HCT116 (cell line): Measurements from ENCODE around the gene ACTL10. TPM values are rescaled to one million over a fixed set of nuclear protein-coding genes. Genes with fewer than 3 reads are reported as not detected.
A peak's percentile ranks its signal among the peaks of the same experiment; 100 is the strongest.

Source experiments
- ATAC-seq: fragments of 200-7000 bp; cut with Tn5 transposase; 2 replicates; pipeline ENCODE4 v1.9.1; 2020; ENCODE audit warnings: mild to moderate bottlenecking, moderate library complexity
- BruUV-seq: library from RNA; stranded (reverse); fragments of 400-500 nt; replicated peaks from 2 replicates; lab custom pipeline; 2021; lab: Mats Ljungman, UMichigan
- CTCF ChIA-PET: fragments of 300-600 bp; sonication (Branson Sonifier 250); formaldehyde crosslinking; loops from one replicate; lab custom pipeline; 2021; ENCODE audit warnings: antibody characterized with exemption; lab: Charles Lee
- POLR2A ChIA-PET: fragments of 300-600, 350-600 bp; sonication (Branson Sonifier 250); formaldehyde crosslinking; loops from one replicate; lab custom pipeline; 2021; ENCODE audit warnings: antibody characterized with exemption; lab: Charles Lee
- RAD21 ChIA-PET, 2 experiments: fragments of 300-600 bp; sonication (Branson Sonifier 250); formaldehyde crosslinking; loops; one replicate each; lab custom pipeline; 2023; ENCODE audit warnings: low total read pairs in 2 of 2; ENCODE audit not compliant: uncharacterized antibody in 2 of 2, unreplicated experiment in 2 of 2, low non-redundant PET in 1 of 2; lab: Charles Lee
- DNase-seq: peaks from one replicate; pipeline ENCODE4 v3.0.0-alpha.2; 2010; ENCODE audit warnings: low read depth, low spot score
- H2AFZ ChIP-seq: fragments of 200-600 bp; shearing (Covaris generic), sonication (generic); 2 replicates; pipeline ENCODE4 v1.6.1; 2017; ENCODE audit warnings: low read depth, mixed run types, mixed read lengths, antibody characterized with exemption, low read length; ENCODE audit not compliant: poor library complexity, severe bottlenecking
- H3K27ac ChIP-seq: 2 replicates; pipeline ENCODE4 v1.5.1; 2012; ENCODE audit warnings: low read depth, low read length
- H3K27me3 ChIP-seq: fragments of 200-600 bp; sonication (generic); 2 replicates; pipeline ENCODE4 v1.6.1; 2016; ENCODE audit warnings: mixed run types, low read length, mixed read lengths; ENCODE audit not compliant: insufficient read depth
- H3K36me3 ChIP-seq, 2 experiments: fragments of 200-500 bp in 1 of 2; fragments of 200-600 bp in 1 of 2; sonication (Bioruptor generic) in 1 of 2; sonication (generic) in 1 of 2; 2 replicates each; pipeline versions ENCODE4 v1.5.1 to v1.6.1; 2014 to 2016; ENCODE audit warnings: low read length in 2 of 2, inconsistent platforms in 1 of 2, mixed read lengths in 1 of 2, mixed run types in 1 of 2; ENCODE audit not compliant: insufficient read depth in 2 of 2, control insufficient read depth in 1 of 2
- H3K4me1 ChIP-seq, 2 experiments: fragments of 200-600 bp in 1 of 2; sonication (generic) in 1 of 2; 2 replicates each; pipeline versions ENCODE4 v1.5.1 to v1.6.1; 2012 to 2017; ENCODE audit warnings: low read length in 2 of 2, inconsistent platforms in 1 of 2, mild to moderate bottlenecking in 1 of 2, mixed read lengths in 1 of 2, mixed run types in 1 of 2, moderate library complexity in 1 of 2; ENCODE audit not compliant: insufficient read depth in 2 of 2, control insufficient read depth in 1 of 2
- H3K4me2 ChIP-seq: fragments of 200-600 bp; sonication (generic); 2 replicates; pipeline ENCODE4 v1.6.1; 2017; ENCODE audit warnings: mixed run types, low read length, mixed read lengths
- H3K4me3 ChIP-seq, 2 experiments: fragments of 200-600 bp in 1 of 2; sonication (generic) in 1 of 2; replicated peaks in 1 of 2; 2 replicates each; pipeline ENCODE4 v1.5.1; 2011 to 2016; ENCODE audit warnings: low read length in 2 of 2, control low read depth in 1 of 2, low read depth in 1 of 2, mild to moderate bottlenecking in 1 of 2, mixed read lengths in 1 of 2, mixed run types in 1 of 2
- H3K79me2 ChIP-seq: fragments of 200-600 bp; sonication (generic); 2 replicates; pipeline ENCODE4 v1.6.1; 2017; ENCODE audit warnings: mild to moderate bottlenecking, mixed run types, low read length, moderate library complexity, mixed read lengths; ENCODE audit not compliant: insufficient read depth
- H3K9ac ChIP-seq: fragments of 200-600 bp; sonication (generic); 2 replicates; pipeline ENCODE4 v1.6.1; 2016; ENCODE audit warnings: low read length, mixed read lengths
- H3K9me2 ChIP-seq: fragments of 200-600 bp; sonication (generic), shearing (Covaris generic); 2 replicates; pipeline ENCODE4 v1.6.1; 2017; ENCODE audit warnings: mixed run types, mild to moderate bottlenecking, moderate library complexity; ENCODE audit not compliant: insufficient read depth
- H3K9me3 ChIP-seq, 2 experiments: fragments of 200-500 bp in 1 of 2; fragments of 200-600 bp in 1 of 2; sonication (Bioruptor generic) in 1 of 2; sonication (generic) in 1 of 2; 2 replicates each; pipeline ENCODE4 v1.6.1; 2014 to 2017; ENCODE audit warnings: low read length in 2 of 2, mixed read lengths in 2 of 2, inconsistent platforms in 1 of 2, low read depth in 1 of 2, mild to moderate bottlenecking in 1 of 2, mixed run types in 1 of 2, moderate library complexity in 1 of 2; ENCODE audit not compliant: control insufficient read depth in 1 of 2, insufficient read depth in 1 of 2
- H4K20me1 ChIP-seq: fragments of 200-600 bp; sonication (generic), shearing (Covaris generic); 2 replicates; pipeline ENCODE4 v1.6.1; 2017; ENCODE audit warnings: mixed run types, mild to moderate bottlenecking, moderate library complexity; ENCODE audit not compliant: insufficient read depth
- CBX3 ChIP-seq: IDR thresholded peaks from 2 replicates; pipeline ENCODE4 v1.6.1; 2012; ENCODE audit warnings: low read depth
- CEBPB ChIP-seq: IDR thresholded peaks from 2 replicates; pipeline ENCODE4 v1.6.1; 2012; ENCODE audit warnings: low read depth
- CTCF ChIP-seq, 3 experiments: fragments of 200-600 bp in 1 of 3; sonication (generic) in 1 of 3; IDR thresholded peaks in 2 of 3; conservative IDR thresholded peaks in 1 of 3; 2 replicates each; pipeline ENCODE4 v1.5.1; 2012 to 2017; ENCODE audit warnings: low read depth in 2 of 3, low read length in 2 of 3, antibody characterized with exemption in 1 of 3, borderline replicate concordance in 1 of 3, control low read depth in 1 of 3, mild to moderate bottlenecking in 1 of 3, mixed read lengths in 1 of 3, mixed run types in 1 of 3, moderate library complexity in 1 of 3; ENCODE audit not compliant: insufficient read depth in 1 of 3
- EZH2 ChIP-seq: fragments of 200-600 bp; sonication (generic); IDR thresholded peaks from 2 replicates; pipeline ENCODE4 v1.6.1; 2017; ENCODE audit warnings: antibody characterized with exemption, mixed run types
- FOSL1 ChIP-seq: IDR thresholded peaks from 2 replicates; pipeline ENCODE4 v1.6.1; 2012; ENCODE audit warnings: low read depth
- POLR2A ChIP-seq: IDR thresholded peaks from 2 replicates; pipeline ENCODE4 v1.7.0; 2011; ENCODE audit warnings: borderline replicate concordance; ENCODE audit not compliant: insufficient read depth, insufficient read length; ENCODE audit errors: extremely low read depth
- RAD21 ChIP-seq: IDR thresholded peaks from 2 replicates; pipeline ENCODE4 v1.6.1; 2012; ENCODE audit warnings: low read depth, mild to moderate bottlenecking
- YY1 ChIP-seq: IDR thresholded peaks from 2 replicates; pipeline ENCODE4 v1.6.1; 2011; ENCODE audit warnings: low read length, low read depth, moderate library complexity, mild to moderate bottlenecking; ENCODE audit not compliant: insufficient replicate concordance; ENCODE audit errors: extremely low read depth
- ZFX ChIP-seq: fragments of 450-650 bp; IDR thresholded peaks from 2 replicates; pipeline ENCODE4 v1.6.1; 2017
- ZNF274 ChIP-seq: fragments of 200-500 bp; sonication (Bioruptor generic); IDR thresholded peaks from 2 replicates; pipeline ENCODE4 v1.6.1; 2014; ENCODE audit warnings: mild to moderate bottlenecking, low read depth, low read length, inconsistent platforms
- intact Hi-C: fragments of 100-400 bp; cut with micrococcal nuclease; formaldehyde crosslinking; loops from 2 replicates; pipeline ENCODE4 v1.10.0; 2022
- total RNA-seq: library from RNA; stranded (reverse); gene quantifications from one replicate; pipeline ENCODE4 v1.2.1, GENCODE V29; 2021; ENCODE audit not compliant: unreplicated experiment
- TF ChIP-seq, protein P1 (sequence below): IDR thresholded peaks from 2 replicates; pipeline ENCODE4 v1.6.1; 2012; ENCODE audit warnings: low read depth
- TF ChIP-seq, protein P2 (sequence below): IDR thresholded peaks from 2 replicates; pipeline ENCODE4 v1.6.1; 2012

Gene ACTL10
- total RNA-seq, 1 experiment from 2014 or later: 0.22 TPM

- TF ChIP-seq, protein P1, sequence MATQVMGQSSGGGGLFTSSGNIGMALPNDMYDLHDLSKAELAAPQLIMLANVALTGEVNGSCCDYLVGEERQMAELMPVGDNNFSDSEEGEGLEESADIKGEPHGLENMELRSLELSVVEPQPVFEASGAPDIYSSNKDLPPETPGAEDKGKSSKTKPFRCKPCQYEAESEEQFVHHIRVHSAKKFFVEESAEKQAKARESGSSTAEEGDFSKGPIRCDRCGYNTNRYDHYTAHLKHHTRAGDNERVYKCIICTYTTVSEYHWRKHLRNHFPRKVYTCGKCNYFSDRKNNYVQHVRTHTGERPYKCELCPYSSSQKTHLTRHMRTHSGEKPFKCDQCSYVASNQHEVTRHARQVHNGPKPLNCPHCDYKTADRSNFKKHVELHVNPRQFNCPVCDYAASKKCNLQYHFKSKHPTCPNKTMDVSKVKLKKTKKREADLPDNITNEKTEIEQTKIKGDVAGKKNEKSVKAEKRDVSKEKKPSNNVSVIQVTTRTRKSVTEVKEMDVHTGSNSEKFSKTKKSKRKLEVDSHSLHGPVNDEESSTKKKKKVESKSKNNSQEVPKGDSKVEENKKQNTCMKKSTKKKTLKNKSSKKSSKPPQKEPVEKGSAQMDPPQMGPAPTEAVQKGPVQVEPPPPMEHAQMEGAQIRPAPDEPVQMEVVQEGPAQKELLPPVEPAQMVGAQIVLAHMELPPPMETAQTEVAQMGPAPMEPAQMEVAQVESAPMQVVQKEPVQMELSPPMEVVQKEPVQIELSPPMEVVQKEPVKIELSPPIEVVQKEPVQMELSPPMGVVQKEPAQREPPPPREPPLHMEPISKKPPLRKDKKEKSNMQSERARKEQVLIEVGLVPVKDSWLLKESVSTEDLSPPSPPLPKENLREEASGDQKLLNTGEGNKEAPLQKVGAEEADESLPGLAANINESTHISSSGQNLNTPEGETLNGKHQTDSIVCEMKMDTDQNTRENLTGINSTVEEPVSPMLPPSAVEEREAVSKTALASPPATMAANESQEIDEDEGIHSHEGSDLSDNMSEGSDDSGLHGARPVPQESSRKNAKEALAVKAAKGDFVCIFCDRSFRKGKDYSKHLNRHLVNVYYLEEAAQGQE: no peak
- TF ChIP-seq, protein P2, sequence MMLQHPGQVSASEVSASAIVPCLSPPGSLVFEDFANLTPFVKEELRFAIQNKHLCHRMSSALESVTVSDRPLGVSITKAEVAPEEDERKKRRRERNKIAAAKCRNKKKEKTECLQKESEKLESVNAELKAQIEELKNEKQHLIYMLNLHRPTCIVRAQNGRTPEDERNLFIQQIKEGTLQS: no peak
- TF ChIP-seq, all 23 proteins: peak for 0
These were observed 9.4 kb downstream of the ACTL10 start (continued) for GRCh38 chr20:33676121-33676520.

- peaks cover 20% of the 10 kb centered on the region; the same call in 1 of the 2 replicates for H3K79me2 ChIP-seq
- POLR2A ChIA-PET: no interaction called here
- H3K27ac ChIP-seq: peak overlapping the region; percentile 45; the same call in 1 of the 2 replicates
- H3K4me1 ChIP-seq: peaks cover 15 to 24% of the 10 kb centered on the region in 2 experiments
- no peak overlapping the region for H3K9ac ChIP-seq
- H3K4me2 ChIP-seq: no peak overlapping the region
- BruUV-seq: no TSS peak
- no peaks in the 10 kb centered on the region for H3K9me2 ChIP-seq
- no peak overlapping the region for H2AFZ ChIP-seq
- no peak overlapping the region for H3K4me3 ChIP-seq
- H3K36me3 ChIP-seq: peaks cover 0 to 5% of the 10 kb centered on the region in 2 experiments; a peak in 2 of 4 replicates
- ATAC-seq (no peak), DNase-seq (no peak)
- intact Hi-C loops: no loop called here
- H4K20me1 ChIP-seq: no peaks in the 10 kb centered on the region
- H3K27me3 ChIP-seq: no peaks in the 10 kb centered on the region
- TF ChIP-seq, protein P1: no peak
- no peak for TF ChIP-seq EZH2
- TF ChIP-seq ZNF274: no peak
- no peak for TF ChIP-seq CTCF (IDR thresholded peaks at IDR 0.05 in 2 of 3, conservative IDR thresholded peaks at IDR 0.05 in 1 of 3; ENCODE audit: borderline replicate concordance in 1 of 3, insufficient read depth in 1 of 3, low read depth in 2 of 3, low read length in 2 of 3)
- TF ChIP-seq, protein P2: no peak
- TF ChIP-seq CEBPB: no peak
- no peak for TF ChIP-seq YY1
- TF ChIP-seq ZFX: no peak
- TF ChIP-seq CBX3: no peak
- no peak for TF ChIP-seq RAD21
- no peak for TF ChIP-seq POLR2A
- no peak for TF ChIP-seq FOSL1
- TF ChIP-seq, all 23 proteins: peak for 0
- CTCF ChIA-PET: no interaction called here
- RAD21 ChIA-PET: no interaction called here
- H3K9me3 ChIP-seq: no peaks in the 10 kb centered on the region
These were observed 10.2 kb downstream of the ACTL10 start for GRCh38 chr20:33676652-33677645.
